HepG2 (cell line): ENCODE measurements around the gene DNAJC5. TPM values are rescaled to one million over a fixed set of nuclear protein-coding genes. Genes with fewer than 3 reads are reported as not detected.
A peak's percentile ranks its signal among the peaks of the same experiment; 100 is the strongest.

Experiments used
- ATF1 ChIP-seq: IDR thresholded peaks from 2 replicates; pipeline ENCODE4 v1.6.1; 2016; ENCODE audit warnings: mild to moderate bottlenecking, control low read depth
- HBP1 ChIP-seq: IDR thresholded peaks from 2 replicates; pipeline ENCODE4 v1.6.1; 2016; ENCODE audit warnings: low read depth, control low read depth
- HNF4A ChIP-seq: sonication (generic); formaldehyde crosslinking; IDR thresholded peaks from 2 replicates; pipeline ENCODE4 v1.4.0; 2020; ENCODE audit warnings: missing genetic modification reagents
- PREB ChIP-seq: sonication (generic); formaldehyde crosslinking; IDR thresholded peaks from 2 replicates; pipeline ENCODE4 v1.4.0; 2020; ENCODE audit warnings: missing genetic modification reagents
- RAD51 ChIP-seq: fragments of 450-650 bp; IDR thresholded peaks from 2 replicates; pipeline ENCODE4 v1.6.1; 2016; ENCODE audit warnings: borderline replicate concordance
- SP2 ChIP-seq: sonication (generic); formaldehyde crosslinking; IDR thresholded peaks from 2 replicates; pipeline ENCODE4 v1.5.1; 2020; ENCODE audit warnings: mild to moderate bottlenecking, missing genetic modification reagents
- SP5 ChIP-seq: IDR thresholded peaks from 2 replicates; pipeline ENCODE4 v1.6.1; 2016; ENCODE audit warnings: low read depth, borderline replicate concordance
- THAP9 ChIP-seq: sonication (generic); formaldehyde crosslinking; IDR thresholded peaks from 2 replicates; pipeline ENCODE4; 2020; ENCODE audit warnings: missing genetic modification reagents, mild to moderate bottlenecking, borderline replicate concordance
- ZFP91 ChIP-seq: sonication (generic); formaldehyde crosslinking; IDR thresholded peaks from 2 replicates; pipeline ENCODE4 v1.9.0; 2022; ENCODE audit warnings: missing genetic modification reagents, mild to moderate bottlenecking, borderline replicate concordance
- ZNF33B ChIP-seq: sonication (generic); formaldehyde crosslinking; IDR thresholded peaks from 2 replicates; pipeline ENCODE4 v1.5.1; 2020; ENCODE audit warnings: mild to moderate bottlenecking, missing genetic modification reagents
- polyA plus RNA-seq, 8 experiments: library from polyadenylated mRNA; depleted of rRNA in 3 of 8; stranded (reverse) in 7 of 8; unstranded in 1 of 8; fragments of >200 nt; fragmentation: Illumina TruSeq in 4 of 8; extraction: Trizol in 4 of 8; gene quantifications; 2 replicates each; pipeline versions ENCODE4 v1.2.1 to v1.2.3, GENCODE V29; 2011 to 2016; ENCODE audit warnings: low read depth in 4 of 8, missing spikeins in 1 of 8, mixed read lengths in 1 of 8; ENCODE audit not compliant: insufficient read depth in 1 of 8
- total RNA-seq, 5 experiments: library from RNA; depleted of rRNA; stranded (reverse); fragments of >200 nt; fragmentation: Illumina TruSeq; extraction: Trizol; gene quantifications; 2 replicates each; pipeline ENCODE4 v1.2.3, GENCODE V29; 2016; ENCODE audit warnings: low read depth in 1 of 5
- TF ChIP-seq, protein P1 (sequence below): IDR thresholded peaks from 2 replicates; pipeline ENCODE4 v1.6.1; 2016; ENCODE audit warnings: control low read depth
- TF ChIP-seq, protein P2 (sequence below): sonication (generic); formaldehyde crosslinking; IDR thresholded peaks from 2 replicates; pipeline ENCODE4 v1.5.1; 2020; ENCODE audit warnings: missing genetic modification reagents, mild to moderate bottlenecking, borderline replicate concordance
- TF ChIP-seq, protein P3 (sequence below): sonication (generic); formaldehyde crosslinking; IDR thresholded peaks from 2 replicates; pipeline ENCODE4 v1.4.0; 2020; ENCODE audit warnings: missing genetic modification reagents
- TF ChIP-seq, protein P4 (sequence below): sonication (generic); formaldehyde crosslinking; IDR thresholded peaks from 2 replicates; pipeline ENCODE4 v1.5.0; 2020; ENCODE audit warnings: missing genetic modification reagents
- TF ChIP-seq, protein P5 (sequence below): sonication (generic); formaldehyde crosslinking; IDR thresholded peaks from 2 replicates; pipeline ENCODE4 v1.4.0; 2020; ENCODE audit warnings: missing genetic modification reagents; ENCODE audit errors: not compliant biosample characterization

The DNAJC5 gene
- total and polyA plus RNA-seq, 2 of the 13 experiments (the other 11 are each of a cell fraction or from before 2014, with no cell fraction given), result 42.8 to 64.5 TPM

- TF ChIP-seq, protein P1, sequence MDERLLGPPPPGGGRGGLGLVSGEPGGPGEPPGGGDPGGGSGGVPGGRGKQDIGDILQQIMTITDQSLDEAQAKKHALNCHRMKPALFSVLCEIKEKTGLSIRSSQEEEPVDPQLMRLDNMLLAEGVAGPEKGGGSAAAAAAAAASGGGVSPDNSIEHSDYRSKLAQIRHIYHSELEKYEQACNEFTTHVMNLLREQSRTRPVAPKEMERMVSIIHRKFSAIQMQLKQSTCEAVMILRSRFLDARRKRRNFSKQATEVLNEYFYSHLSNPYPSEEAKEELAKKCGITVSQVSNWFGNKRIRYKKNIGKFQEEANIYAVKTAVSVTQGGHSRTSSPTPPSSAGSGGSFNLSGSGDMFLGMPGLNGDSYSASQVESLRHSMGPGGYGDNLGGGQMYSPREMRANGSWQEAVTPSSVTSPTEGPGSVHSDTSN, result no peak
- TF ChIP-seq THAP9 (CRISPR knock-in tag) (no peak), SP2 (CRISPR knock-in tag) (no peak), HNF4A (CRISPR knock-in tag) (no peak), PREB (CRISPR knock-in tag) (no peak), ATF1 (CRISPR knock-in tag) (no peak), HBP1 (no peak), ZNF33B (no peak), ZFP91 (CRISPR knock-in tag) (peak; percentile 26; the same call in 1 of the 2 replicates), RAD51 (no peak), SP5 (CRISPR knock-in tag) (peak; percentile 23; the same call in 1 of the 2 replicates)
- TF ChIP-seq, protein P2, sequence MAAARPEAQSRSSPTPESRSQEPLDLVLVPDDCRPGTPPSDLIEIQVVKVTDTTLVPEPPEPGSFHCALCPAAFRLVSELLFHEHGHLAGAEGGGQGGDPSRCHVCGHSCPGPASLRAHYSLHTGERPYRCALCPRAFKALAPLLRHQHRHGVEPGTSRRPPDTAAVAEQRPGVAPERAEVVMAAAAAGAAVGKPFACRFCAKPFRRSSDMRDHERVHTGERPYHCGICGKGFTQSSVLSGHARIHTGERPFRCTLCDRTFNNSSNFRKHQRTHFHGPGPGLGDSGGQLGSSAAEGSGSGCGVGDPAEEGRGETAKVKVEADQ (CRISPR knock-in tag), result no peak
- TF ChIP-seq, protein P3, sequence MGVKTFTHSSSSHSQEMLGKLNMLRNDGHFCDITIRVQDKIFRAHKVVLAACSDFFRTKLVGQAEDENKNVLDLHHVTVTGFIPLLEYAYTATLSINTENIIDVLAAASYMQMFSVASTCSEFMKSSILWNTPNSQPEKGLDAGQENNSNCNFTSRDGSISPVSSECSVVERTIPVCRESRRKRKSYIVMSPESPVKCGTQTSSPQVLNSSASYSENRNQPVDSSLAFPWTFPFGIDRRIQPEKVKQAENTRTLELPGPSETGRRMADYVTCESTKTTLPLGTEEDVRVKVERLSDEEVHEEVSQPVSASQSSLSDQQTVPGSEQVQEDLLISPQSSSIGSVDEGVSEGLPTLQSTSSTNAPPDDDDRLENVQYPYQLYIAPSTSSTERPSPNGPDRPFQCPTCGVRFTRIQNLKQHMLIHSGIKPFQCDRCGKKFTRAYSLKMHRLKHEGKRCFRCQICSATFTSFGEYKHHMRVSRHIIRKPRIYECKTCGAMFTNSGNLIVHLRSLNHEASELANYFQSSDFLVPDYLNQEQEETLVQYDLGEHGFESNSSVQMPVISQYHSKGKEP (CRISPR knock-in tag), result no peak
- TF ChIP-seq, protein P4, sequence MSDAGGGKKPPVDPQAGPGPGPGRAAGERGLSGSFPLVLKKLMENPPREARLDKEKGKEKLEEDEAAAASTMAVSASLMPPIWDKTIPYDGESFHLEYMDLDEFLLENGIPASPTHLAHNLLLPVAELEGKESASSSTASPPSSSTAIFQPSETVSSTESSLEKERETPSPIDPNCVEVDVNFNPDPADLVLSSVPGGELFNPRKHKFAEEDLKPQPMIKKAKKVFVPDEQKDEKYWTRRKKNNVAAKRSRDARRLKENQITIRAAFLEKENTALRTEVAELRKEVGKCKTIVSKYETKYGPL (CRISPR knock-in tag), result no peak
- TF ChIP-seq, protein P5, sequence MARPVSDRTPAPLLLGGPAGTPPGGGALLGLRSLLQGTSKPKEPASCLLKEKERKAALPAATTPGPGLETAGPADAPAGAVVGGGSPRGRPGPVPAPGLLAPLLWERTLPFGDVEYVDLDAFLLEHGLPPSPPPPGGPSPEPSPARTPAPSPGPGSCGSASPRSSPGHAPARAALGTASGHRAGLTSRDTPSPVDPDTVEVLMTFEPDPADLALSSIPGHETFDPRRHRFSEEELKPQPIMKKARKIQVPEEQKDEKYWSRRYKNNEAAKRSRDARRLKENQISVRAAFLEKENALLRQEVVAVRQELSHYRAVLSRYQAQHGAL (CRISPR knock-in tag), result no peak
These were observed 46.7 kb upstream of the DNAJC5 start (continued) for GRCh38 chr20:63848003-63848911.
